GM19467 (cell line): ENCODE measurements around the gene CACNG8.
"Not testable (repeated sequence)": the region's sequence is repeated elsewhere in the genome, so short reads cannot be mapped to it uniquely, and the experiment has no call there.

Source experiments
- ATAC-seq: cut with Tn5 transposase; IDR thresholded peaks from one replicate; pipeline ENCODE4 v1.9.1; 2021; ENCODE audit warnings: mild to moderate bottlenecking, moderate library complexity; ENCODE audit not compliant: unreplicated experiment

Gene CACNG8

GRCh38 chr19:53962887-53963431, at the start of gene CACNG8:
TSS of gene CACNG8 (plus strand) at chr19:53962937.
- no peak for ATAC-seq

- ATAC-seq = no peak
Observed at GRCh38 chr19:53915000-53915399, 47.7 kb upstream of the CACNG8 start.

- ATAC-seq = no peak
Observed at GRCh38 chr19:53916004-53916403, 46.7 kb upstream of the CACNG8 start.

- no peak for ATAC-seq
Observed at GRCh38 chr19:53917356-53917755, 45.4 kb upstream of the CACNG8 start.

GRCh38 chr19:53927739-53928138, 35.0 kb upstream of the CACNG8 start:
- no peak for ATAC-seq

- ATAC-seq = no peak
Observed at GRCh38 chr19:53936029-53936428, 26.7 kb upstream of the CACNG8 start.

GRCh38 chr19:53942001-53942786, 20.5 kb upstream of the CACNG8 start:
- ATAC-seq = no peak

GRCh38 chr19:53944416-53944815, 18.3 kb upstream of the CACNG8 start:
- ATAC-seq = no peak

- ATAC-seq = no peak
Observed at GRCh38 chr19:53944933-53945332, 17.8 kb upstream of the CACNG8 start.

- no peak for ATAC-seq
Observed at GRCh38 chr19:53945441-53945840, 17.3 kb upstream of the CACNG8 start.

- ATAC-seq = no peak
Observed at GRCh38 chr19:53945998-53946397, 16.7 kb upstream of the CACNG8 start.

GRCh38 chr19:53947624-53948023, 15.1 kb upstream of the CACNG8 start:
- no peak for ATAC-seq

- not testable (repeated sequence) for ATAC-seq
Observed at GRCh38 chr19:53948611-53949010, 14.1 kb upstream of the CACNG8 start.

- no peak for ATAC-seq
Observed at GRCh38 chr19:53951436-53951835, 11.3 kb upstream of the CACNG8 start.

- no peak for ATAC-seq
Observed at GRCh38 chr19:53951947-53952346, 10.8 kb upstream of the CACNG8 start.

GRCh38 chr19:53953383-53953782, 9.4 kb upstream of the CACNG8 start:
- no peak for ATAC-seq

GRCh38 chr19:53957448-53958167, 5.1 kb upstream of the CACNG8 start:
- no peak for ATAC-seq

- ATAC-seq = no peak
Observed at GRCh38 chr19:53958168-53958571, 4.6 kb upstream of the CACNG8 start.

GRCh38 chr19:53958823-53959757, 3.6 kb upstream of the CACNG8 start:
- no peak for ATAC-seq

GRCh38 chr19:53960187-53960586, 2.5 kb upstream of the CACNG8 start:
- no peak for ATAC-seq

GRCh38 chr19:53960886-53961285, 1.9 kb upstream of the CACNG8 start:
- ATAC-seq = no peak
